Measurements from ENCODE around the gene HMG20A.

DNA sequence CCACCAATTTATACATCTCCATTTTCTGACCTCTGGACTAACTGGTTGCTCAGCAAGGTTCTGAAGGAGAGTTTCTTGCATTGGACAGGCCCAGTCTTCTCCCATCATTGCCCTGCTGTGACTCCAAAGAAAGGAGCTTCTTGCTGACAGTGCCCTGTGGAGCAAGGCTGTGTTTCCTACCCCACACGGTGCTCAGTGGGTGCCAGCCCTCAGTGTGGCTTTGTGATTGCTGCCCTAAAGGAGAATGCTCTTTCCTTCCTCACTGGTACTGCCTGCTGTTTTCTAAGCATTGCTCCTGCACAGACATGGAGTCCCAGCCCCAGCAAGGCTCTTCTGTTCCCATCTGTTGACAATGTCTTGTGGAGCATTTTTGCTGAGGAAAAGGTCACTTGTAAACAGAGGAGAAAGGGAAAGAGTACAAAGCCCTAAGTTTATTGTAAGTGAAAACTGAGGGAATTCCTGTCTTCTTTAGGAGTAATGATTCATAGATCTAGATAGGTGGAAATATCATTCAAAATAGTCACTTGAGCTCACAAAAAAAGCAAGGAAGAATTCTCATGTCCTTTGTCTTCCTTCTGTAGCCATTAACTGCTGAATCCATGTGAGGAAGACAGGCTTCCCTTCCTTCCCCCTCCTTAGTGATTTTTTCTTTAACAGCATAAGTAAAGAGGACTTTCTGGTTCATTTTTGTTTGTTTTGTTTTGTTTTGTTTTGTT, 62.9 kb downstream of the HMG20A start:
- TF ChIP-seq FOXP2 (optimal IDR thresholded peaks at IDR 0.05; ENCODE audit: control extremely low read depth, extremely low read length, insufficient read depth) (no peak), POLR2AphosphoS5 (IDR thresholded peaks at IDR 0.05; ENCODE audit: borderline replicate concordance, low read depth, low read length) (no peak), EZH2 (IDR thresholded peaks at IDR 0.05) (no peak)
